ENCODE data around the gene DISC1.

Gene DISC1

GRCh38 chr1:231684356-231685244 lies 58.0 kb downstream of the DISC1 start:
- Histone ChIP-seq H3K36me3 (replicated peaks in 1 of 2; ENCODE audit: control insufficient read depth in 2 of 2, insufficient read depth in 2 of 2, low read length in 2 of 2) (no peaks in the 10 kb centered on the region), H2AFZ (ENCODE audit: low read length) (no peak overlapping the region), H3K27me3 (ENCODE audit: control insufficient read depth in 3 of 3, insufficient read depth in 3 of 3, low read depth in 1 of 3, low read length in 3 of 3) (no peaks in the 10 kb centered on the region), H3K9me3 (replicated peaks in 1 of 2; ENCODE audit: control insufficient read depth in 2 of 2, insufficient read depth in 1 of 2, low read depth in 1 of 2, low read length in 2 of 2) (peaks cover 2 to 17% of the 10 kb centered on the region in 2 donors), H2BK120ac (ENCODE audit: low read depth, low read length) (no peak overlapping the region), H4K8ac (ENCODE audit: low read depth, low read length) (no peak overlapping the region), H3K79me1 (ENCODE audit: low read depth, low read length) (no peaks in the 10 kb centered on the region), H3K4me1 (ENCODE audit: control insufficient read depth in 2 of 2, insufficient read depth in 1 of 2, low read depth in 1 of 2, low read length in 2 of 2) (no peaks in the 10 kb centered on the region), H4K91ac (ENCODE audit: low read depth, low read length, poor library complexity) (no peak overlapping the region), H3K4me3 (ENCODE audit: low read length in 2 of 2) (no peak overlapping the region), H2BK12ac (ENCODE audit: low read length) (no peak overlapping the region), H3K27ac (replicated peaks; ENCODE audit: low read length) (no peak overlapping the region), H2BK5ac (ENCODE audit: low read length) (no peak overlapping the region), H3K4ac (ENCODE audit: low read length) (no peak overlapping the region), H3K18ac (ENCODE audit: low read length) (no peak overlapping the region), H3K23ac (ENCODE audit: low read depth, low read length, poor library complexity) (no peak overlapping the region), H3K14ac (ENCODE audit: low read length) (no peak overlapping the region), H2BK15ac (ENCODE audit: low read length) (no peak overlapping the region), H3K4me2 (ENCODE audit: insufficient read depth, low read length, poor library complexity, severe bottlenecking) (no peak overlapping the region), H2AK5ac (ENCODE audit: low read depth, low read length) (no peak overlapping the region), H3K9ac (ENCODE audit: low read depth, low read length, poor library complexity) (no peak overlapping the region)
- no CpG with 5 or more reads among the region's 15 CpGs for WGBS, 2 donors (ENCODE audit: extremely low coverage in 2 of 2, insufficient read length in 2 of 2, insufficient replicate concordance in 1 of 2)
- DNase-seq (ENCODE audit: low spot score) = no peak

- Histone ChIP-seq H3K9ac (ENCODE audit: low read depth, low read length, poor library complexity) (no peak overlapping the region), H4K8ac (ENCODE audit: low read depth, low read length) (no peak overlapping the region), H3K36me3 (replicated peaks in 1 of 2; ENCODE audit: control insufficient read depth in 2 of 2, insufficient read depth in 2 of 2, low read length in 2 of 2) (no peaks in the 10 kb centered on the region), H3K27me3 (ENCODE audit: control insufficient read depth in 3 of 3, insufficient read depth in 3 of 3, low read depth in 1 of 3, low read length in 3 of 3) (no peaks in the 10 kb centered on the region), H3K4me1 (ENCODE audit: control insufficient read depth in 2 of 2, insufficient read depth in 1 of 2, low read depth in 1 of 2, low read length in 2 of 2) (peaks cover 7 to 11% of the 10 kb centered on the region in 2 donors), H3K27ac (replicated peaks; ENCODE audit: low read length) (no peak overlapping the region), H2BK12ac (ENCODE audit: low read length) (no peak overlapping the region), H3K18ac (ENCODE audit: low read length) (no peak overlapping the region), H2BK5ac (ENCODE audit: low read length) (no peak overlapping the region), H2AFZ (ENCODE audit: low read length) (no peak overlapping the region), H3K4me2 (ENCODE audit: insufficient read depth, low read length, poor library complexity, severe bottlenecking) (no peak overlapping the region), H2BK120ac (ENCODE audit: low read depth, low read length) (no peak overlapping the region), H4K91ac (ENCODE audit: low read depth, low read length, poor library complexity) (no peak overlapping the region), H3K79me1 (ENCODE audit: low read depth, low read length) (no peaks in the 10 kb centered on the region), H3K23ac (ENCODE audit: low read depth, low read length, poor library complexity) (no peak overlapping the region), H2BK15ac (ENCODE audit: low read length) (no peak overlapping the region), H2AK5ac (ENCODE audit: low read depth, low read length) (no peak overlapping the region), H3K9me3 (replicated peaks in 1 of 2; ENCODE audit: control insufficient read depth in 2 of 2, insufficient read depth in 1 of 2, low read depth in 1 of 2, low read length in 2 of 2) (peaks cover 2 to 20% of the 10 kb centered on the region in 2 donors), H3K4ac (ENCODE audit: low read length) (no peak overlapping the region), H3K4me3 (ENCODE audit: low read length in 2 of 2) (no peak overlapping the region), H3K14ac (ENCODE audit: low read length) (no peak overlapping the region)
- no CpG with 5 or more reads among the region's 4 CpGs for WGBS, 2 donors (ENCODE audit: extremely low coverage in 2 of 2, insufficient read length in 2 of 2, insufficient replicate concordance in 1 of 2)
- DNase-seq (ENCODE audit: low spot score) = no peak
These were observed 59.8 kb downstream of the DISC1 start for GRCh38 chr1:231686384-231686783.

- Histone ChIP-seq H2BK120ac (ENCODE audit: low read depth, low read length) (no peak overlapping the region), H2AK5ac (ENCODE audit: low read depth, low read length) (no peak overlapping the region), H3K4ac (ENCODE audit: low read length) (no peak overlapping the region), H2BK5ac (ENCODE audit: low read length) (no peak overlapping the region), H3K9me3 (replicated peaks in 1 of 2; ENCODE audit: control insufficient read depth in 2 of 2, insufficient read depth in 1 of 2, low read depth in 1 of 2, low read length in 2 of 2) (peaks cover 0 to 20% of the 10 kb centered on the region in 2 donors), H2AFZ (ENCODE audit: low read length) (no peak overlapping the region), H3K18ac (ENCODE audit: low read length) (no peak overlapping the region), H4K8ac (ENCODE audit: low read depth, low read length) (no peak overlapping the region), H3K9ac (ENCODE audit: low read depth, low read length, poor library complexity) (no peak overlapping the region), H3K14ac (ENCODE audit: low read length) (no peak overlapping the region), H3K4me1 (ENCODE audit: control insufficient read depth in 2 of 2, insufficient read depth in 1 of 2, low read depth in 1 of 2, low read length in 2 of 2) (peaks cover 7 to 11% of the 10 kb centered on the region in 2 donors), H4K91ac (ENCODE audit: low read depth, low read length, poor library complexity) (no peak overlapping the region), H3K4me2 (ENCODE audit: insufficient read depth, low read length, poor library complexity, severe bottlenecking) (no peak overlapping the region), H2BK15ac (ENCODE audit: low read length) (no peak overlapping the region), H3K36me3 (replicated peaks in 1 of 2; ENCODE audit: control insufficient read depth in 2 of 2, insufficient read depth in 2 of 2, low read length in 2 of 2) (no peaks in the 10 kb centered on the region), H3K27ac (replicated peaks; ENCODE audit: low read length) (no peak overlapping the region), H3K23ac (ENCODE audit: low read depth, low read length, poor library complexity) (no peak overlapping the region), H3K79me1 (ENCODE audit: low read depth, low read length) (no peaks in the 10 kb centered on the region), H3K4me3 (ENCODE audit: low read length in 2 of 2) (no peak overlapping the region), H2BK12ac (ENCODE audit: low read length) (no peak overlapping the region), H3K27me3 (ENCODE audit: control insufficient read depth in 3 of 3, insufficient read depth in 3 of 3, low read depth in 1 of 3, low read length in 3 of 3) (no peaks in the 10 kb centered on the region)
- no peak for DNase-seq (ENCODE audit: low spot score)
- no CpG with 5 or more reads among the region's 4 CpGs for WGBS, 2 donors (ENCODE audit: extremely low coverage in 2 of 2, insufficient read length in 2 of 2, insufficient replicate concordance in 1 of 2)
These were observed 62.4 kb downstream of the DISC1 start for GRCh38 chr1:231688989-231689388.

- DNase-seq (ENCODE audit: low spot score) = no peak
- no peak overlapping the region for H3K9ac ChIP-seq (ENCODE audit: low read depth, low read length, poor library complexity)
These were observed 63.5 kb downstream of the DISC1 start for GRCh38 chr1:231690059-231690458.

More at GRCh38 chr1:231690059-231690458, 63.5 kb downstream of the DISC1 start:
- Histone ChIP-seq H3K4ac (ENCODE audit: low read length) (no peak overlapping the region), H3K18ac (ENCODE audit: low read length) (no peak overlapping the region), H3K27ac (replicated peaks; ENCODE audit: low read length) (peak overlapping the region; percentile 48), H3K4me1 (ENCODE audit: control insufficient read depth in 2 of 2, insufficient read depth in 1 of 2, low read depth in 1 of 2, low read length in 2 of 2) (peaks cover 7 to 11% of the 10 kb centered on the region in 2 donors), H2BK5ac (ENCODE audit: low read length) (no peak overlapping the region), H4K91ac (ENCODE audit: low read depth, low read length, poor library complexity) (no peak overlapping the region), H3K4me3 (ENCODE audit: low read length in 2 of 2) (no peak overlapping the region), H3K23ac (ENCODE audit: low read depth, low read length, poor library complexity) (no peak overlapping the region), H4K8ac (ENCODE audit: low read depth, low read length) (no peak overlapping the region), H2BK15ac (ENCODE audit: low read length) (no peak overlapping the region), H2BK120ac (ENCODE audit: low read depth, low read length) (no peak overlapping the region), H2BK12ac (ENCODE audit: low read length) (no peak overlapping the region), H3K4me2 (ENCODE audit: insufficient read depth, low read length, poor library complexity, severe bottlenecking) (no peak overlapping the region), H2AFZ (ENCODE audit: low read length) (peak overlapping the region; percentile 31), H3K79me1 (ENCODE audit: low read depth, low read length) (no peaks in the 10 kb centered on the region), H3K36me3 (replicated peaks in 1 of 2; ENCODE audit: control insufficient read depth in 2 of 2, insufficient read depth in 2 of 2, low read length in 2 of 2) (no peaks in the 10 kb centered on the region), H3K27me3 (ENCODE audit: control insufficient read depth in 3 of 3, insufficient read depth in 3 of 3, low read depth in 1 of 3, low read length in 3 of 3) (no peaks in the 10 kb centered on the region), H3K9me3 (replicated peaks in 1 of 2; ENCODE audit: control insufficient read depth in 2 of 2, insufficient read depth in 1 of 2, low read depth in 1 of 2, low read length in 2 of 2) (peaks cover 0 to 16% of the 10 kb centered on the region in 2 donors), H2AK5ac (ENCODE audit: low read depth, low read length) (no peak overlapping the region), H3K14ac (ENCODE audit: low read length) (no peak overlapping the region)
- no CpG with 5 or more reads among the region's 9 CpGs for WGBS, 2 donors (ENCODE audit: extremely low coverage in 2 of 2, insufficient read length in 2 of 2, insufficient replicate concordance in 1 of 2)

Data from neuronal stem cell (in vitro differentiated cells).